Stimulated activated CD8-positive, alpha-beta memory T cell treated with anti-CD3 and anti-CD28 coated beads, Interleukin-15, amount 100 ng/mL, for 24 hours (primary cell): ENCODE measurements around the gene KRT23.
"Not testable (repeated sequence)": the region's sequence is repeated elsewhere in the genome, so short reads cannot be mapped to it uniquely, and the experiment has no call there.

Source experiments
- DNase-seq: peaks from one replicate; pipeline ENCODE4 v3.0.0-alpha.2; 2020; ENCODE audit warnings: low read depth

The KRT23 gene

GRCh38 chr17:40949418-40949817 lies 12.0 kb upstream of the KRT23 start:
- DNase-seq, result no peak

- no peak for DNase-seq
These were observed 10.5 kb upstream of the KRT23 start for GRCh38 chr17:40947929-40948328.

GRCh38 chr17:40945414-40945813 lies 8.0 kb upstream of the KRT23 start:
- no peak for DNase-seq

GRCh38 chr17:40944531-40944930 lies 7.1 kb upstream of the KRT23 start:
- no peak for DNase-seq

- DNase-seq, result no peak
These were observed 5.1 kb upstream of the KRT23 start for GRCh38 chr17:40942553-40942952.

GRCh38 chr17:40940266-40940665 lies 2.8 kb upstream of the KRT23 start:
- DNase-seq, result no peak

GRCh38 chr17:40938981-40939380 lies 1.5 kb upstream of the KRT23 start:
- DNase-seq, result no peak

GRCh38 chr17:40936976-40937375 lies 470 bp downstream of the KRT23 start:
- DNase-seq, result no peak

GRCh38 chr17:40936437-40936971 lies 942 bp downstream of the KRT23 start:
- no peak for DNase-seq

- no peak for DNase-seq
These were observed 1.8 kb downstream of the KRT23 start for GRCh38 chr17:40935624-40936023.

- no peak for DNase-seq
These were observed 4.8 kb downstream of the KRT23 start for GRCh38 chr17:40932608-40933007.

GRCh38 chr17:40931311-40931710 lies 6.1 kb downstream of the KRT23 start:
- no peak for DNase-seq

GRCh38 chr17:40926341-40926740 lies 11.1 kb downstream of the KRT23 start:
- DNase-seq, result no peak

GRCh38 chr17:40922239-40922638 lies 15.2 kb downstream of the KRT23 start:
- no peak for DNase-seq

- DNase-seq, result no peak
These were observed 16.4 kb downstream of the KRT23 start for GRCh38 chr17:40921026-40921425.

- DNase-seq, result not testable (repeated sequence)
These were observed 20.3 kb downstream of the KRT23 start for GRCh38 chr17:40917116-40917515.

- DNase-seq, result no peak
These were observed 21.1 kb downstream of the KRT23 start for GRCh38 chr17:40916366-40916765.

- DNase-seq, result no peak
These were observed 21.7 kb downstream of the KRT23 start for GRCh38 chr17:40915721-40916256.

- DNase-seq, result no peak
These were observed 22.2 kb downstream of the KRT23 start for GRCh38 chr17:40915199-40915661.

- DNase-seq, result no peak
These were observed 23.2 kb downstream of the KRT23 start for GRCh38 chr17:40914075-40914855.

- no peak for DNase-seq
These were observed 24.8 kb downstream of the KRT23 start for GRCh38 chr17:40912486-40913210.

- DNase-seq, result no peak
These were observed 27.0 kb downstream of the KRT23 start for GRCh38 chr17:40910441-40910841.

- DNase-seq, result no peak
These were observed 27.7 kb downstream of the KRT23 start for GRCh38 chr17:40909755-40910154.
